ENCODE data around the gene CELF4. TPM values are rescaled to one million over a fixed set of nuclear protein-coding genes. Genes with fewer than 3 reads are reported as not detected.

The CELF4 gene
- total RNA-seq, 1 experiment from 2014 or later, result 0.40 TPM

- no peaks in the 10 kb centered on the region for H3K9me2 ChIP-seq (replicated peaks; ENCODE audit: low read length)
- POLR2A ChIA-PET (ENCODE audit: unreplicated experiment), result no interaction called here
- BruUV-seq (replicated peaks), result no TSS peak
- DNase-seq, result no peak
- H3K36me3 ChIP-seq (ENCODE audit: low read depth, low read length), result no peaks in the 10 kb centered on the region
- no peak for TF ChIP-seq EZH2 (IDR thresholded peaks at IDR 0.05; ENCODE audit: low read length, unreplicated experiment)
- TF ChIP-seq CTCF (conservative IDR thresholded peaks at IDR 0.05; ENCODE audit: low read depth, low read length), result no peak
- no peak for TF ChIP-seq EZH2phosphoT487 (IDR thresholded peaks at IDR 0.05; ENCODE audit: borderline replicate concordance, low read length)
- H3K4me2 ChIP-seq (ENCODE audit: low read length), result no peak overlapping the region
- H3K9ac ChIP-seq (ENCODE audit: low read length), result no peak overlapping the region
- no peak overlapping the region for H3K27ac ChIP-seq (ENCODE audit: low read length)
- H3K27me3 ChIP-seq (ENCODE audit: low read length), result no peaks in the 10 kb centered on the region
- CTCF ChIA-PET, result no interaction called here
- intact Hi-C loops (cut with micrococcal nuclease), result no loop called here
- no peaks in the 10 kb centered on the region for H3K79me2 ChIP-seq (ENCODE audit: low read length)
- no peak overlapping the region for H2AFZ ChIP-seq (ENCODE audit: low read length)
- H3K9me3 ChIP-seq (ENCODE audit: low read length), result no peaks in the 10 kb centered on the region
- ATAC-seq, result no peak
- no peaks in the 10 kb centered on the region for H3K4me1 ChIP-seq (ENCODE audit: insufficient read depth, low read length)
- H4K20me1 ChIP-seq (ENCODE audit: low read length), result no peaks in the 10 kb centered on the region
- H3F3A ChIP-seq (ENCODE audit: low read length, unreplicated experiment), result no peaks in the 10 kb centered on the region
- H3K4me3 ChIP-seq (ENCODE audit: low read length), result no peak overlapping the region
Observed at GRCh38 chr18:37484983-37485834, 80.4 kb downstream of the CELF4 start.

GRCh38 chr18:37483984-37484819, 81.4 kb downstream of the CELF4 start:
- CTCF ChIA-PET, result no interaction called here
- H3K36me3 ChIP-seq (ENCODE audit: low read depth, low read length), result no peaks in the 10 kb centered on the region

More at GRCh38 chr18:37483984-37484819, 81.4 kb downstream of the CELF4 start:
- Histone ChIP-seq H3K79me2 (ENCODE audit: low read length) (no peaks in the 10 kb centered on the region), H2AFZ (ENCODE audit: low read length) (no peak overlapping the region), H4K20me1 (ENCODE audit: low read length) (no peaks in the 10 kb centered on the region), H3K9me2 (replicated peaks; ENCODE audit: low read length) (no peaks in the 10 kb centered on the region), H3K4me1 (ENCODE audit: insufficient read depth, low read length) (no peaks in the 10 kb centered on the region), H3K9ac (ENCODE audit: low read length) (no peak overlapping the region), H3K9me3 (ENCODE audit: low read length) (no peaks in the 10 kb centered on the region), H3F3A (ENCODE audit: low read length, unreplicated experiment) (no peaks in the 10 kb centered on the region), H3K4me3 (ENCODE audit: low read length) (no peak overlapping the region), H3K27ac (ENCODE audit: low read length) (no peak overlapping the region), H3K4me2 (ENCODE audit: low read length) (no peak overlapping the region), H3K27me3 (ENCODE audit: low read length) (no peaks in the 10 kb centered on the region)
- POLR2A ChIA-PET (ENCODE audit: unreplicated experiment), result no interaction called here
- TF ChIP-seq EZH2 (IDR thresholded peaks at IDR 0.05; ENCODE audit: low read length, unreplicated experiment) (no peak), EZH2phosphoT487 (IDR thresholded peaks at IDR 0.05; ENCODE audit: borderline replicate concordance, low read length) (no peak), CTCF (conservative IDR thresholded peaks at IDR 0.05; ENCODE audit: low read depth, low read length) (no peak)
- no peak for DNase-seq
- no peak for ATAC-seq
- intact Hi-C loops (cut with micrococcal nuclease), result no loop called here
- no TSS peak for BruUV-seq (replicated peaks)

Data from PC-3 (cell line).